ENCODE data around the gene DSN1.

DNA sequence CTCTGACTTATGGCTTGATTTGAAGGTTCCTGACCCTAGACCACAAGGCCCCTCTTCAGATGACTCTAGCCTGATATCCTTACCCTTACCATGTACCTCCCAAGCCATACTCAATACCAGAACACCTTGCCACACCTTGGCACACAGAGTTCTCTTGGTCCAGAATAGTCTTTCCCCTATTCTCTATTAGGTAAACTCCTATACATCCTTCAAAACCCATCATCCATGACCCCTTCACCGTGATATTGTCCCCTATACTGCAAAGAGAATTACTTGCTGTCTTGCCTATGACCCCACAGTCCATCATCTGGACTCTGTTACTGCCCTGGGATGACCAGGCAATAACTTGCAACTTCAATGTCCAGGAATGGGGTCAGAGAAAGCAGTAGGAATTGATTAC, 31.8 kb upstream of the DSN1 start:
- no peak for TF ChIP-seq GATA2 (IDR thresholded peaks at IDR 0.05; ENCODE audit: low read depth, low read length)
- TF ChIP-seq GATA3 (IDR thresholded peaks at IDR 0.05; ENCODE audit: low read depth, low read length), result no peak

All from SH-SY5Y (cell line).